ENCODE data around the gene E2F8. TPM values are rescaled to one million over a fixed set of nuclear protein-coding genes. Genes with fewer than 3 reads are reported as not detected.

The E2F8 gene
- total RNA-seq, 4 donors from 2014 or later, result 0.34 TPM; not detected in 3

DNA sequence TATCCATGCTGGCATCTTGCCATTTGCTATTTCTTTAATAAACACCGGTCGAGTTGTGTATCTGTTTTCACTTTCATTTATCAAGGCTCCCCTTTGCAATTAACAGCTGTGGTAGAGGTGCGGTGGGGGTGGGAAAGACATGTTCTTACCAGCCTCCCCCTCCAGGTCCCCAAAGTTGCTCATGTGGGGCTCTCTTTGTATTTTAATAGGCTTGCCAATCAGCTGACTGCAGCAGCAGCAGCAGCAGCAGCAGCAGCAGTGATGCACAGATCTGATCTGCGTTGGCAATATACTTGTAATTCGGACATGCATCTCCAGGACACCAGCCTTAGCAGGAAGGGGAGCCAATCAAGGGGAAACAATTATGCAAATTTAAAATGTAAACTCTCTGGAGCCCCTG lies 40.3 kb upstream of the E2F8 start:
- TF ChIP-seq, protein P1, sequence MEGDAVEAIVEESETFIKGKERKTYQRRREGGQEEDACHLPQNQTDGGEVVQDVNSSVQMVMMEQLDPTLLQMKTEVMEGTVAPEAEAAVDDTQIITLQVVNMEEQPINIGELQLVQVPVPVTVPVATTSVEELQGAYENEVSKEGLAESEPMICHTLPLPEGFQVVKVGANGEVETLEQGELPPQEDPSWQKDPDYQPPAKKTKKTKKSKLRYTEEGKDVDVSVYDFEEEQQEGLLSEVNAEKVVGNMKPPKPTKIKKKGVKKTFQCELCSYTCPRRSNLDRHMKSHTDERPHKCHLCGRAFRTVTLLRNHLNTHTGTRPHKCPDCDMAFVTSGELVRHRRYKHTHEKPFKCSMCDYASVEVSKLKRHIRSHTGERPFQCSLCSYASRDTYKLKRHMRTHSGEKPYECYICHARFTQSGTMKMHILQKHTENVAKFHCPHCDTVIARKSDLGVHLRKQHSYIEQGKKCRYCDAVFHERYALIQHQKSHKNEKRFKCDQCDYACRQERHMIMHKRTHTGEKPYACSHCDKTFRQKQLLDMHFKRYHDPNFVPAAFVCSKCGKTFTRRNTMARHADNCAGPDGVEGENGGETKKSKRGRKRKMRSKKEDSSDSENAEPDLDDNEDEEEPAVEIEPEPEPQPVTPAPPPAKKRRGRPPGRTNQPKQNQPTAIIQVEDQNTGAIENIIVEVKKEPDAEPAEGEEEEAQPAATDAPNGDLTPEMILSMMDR (IDR thresholded peaks at IDR 0.05; ENCODE audit: low read depth), result no peak

- TF ChIP-seq, protein P1 (IDR thresholded peaks at IDR 0.05; ENCODE audit: low read depth), result no peak
Observed at GRCh38 chr11:19279451-19279850, 38.7 kb upstream of the E2F8 start.

DNA sequence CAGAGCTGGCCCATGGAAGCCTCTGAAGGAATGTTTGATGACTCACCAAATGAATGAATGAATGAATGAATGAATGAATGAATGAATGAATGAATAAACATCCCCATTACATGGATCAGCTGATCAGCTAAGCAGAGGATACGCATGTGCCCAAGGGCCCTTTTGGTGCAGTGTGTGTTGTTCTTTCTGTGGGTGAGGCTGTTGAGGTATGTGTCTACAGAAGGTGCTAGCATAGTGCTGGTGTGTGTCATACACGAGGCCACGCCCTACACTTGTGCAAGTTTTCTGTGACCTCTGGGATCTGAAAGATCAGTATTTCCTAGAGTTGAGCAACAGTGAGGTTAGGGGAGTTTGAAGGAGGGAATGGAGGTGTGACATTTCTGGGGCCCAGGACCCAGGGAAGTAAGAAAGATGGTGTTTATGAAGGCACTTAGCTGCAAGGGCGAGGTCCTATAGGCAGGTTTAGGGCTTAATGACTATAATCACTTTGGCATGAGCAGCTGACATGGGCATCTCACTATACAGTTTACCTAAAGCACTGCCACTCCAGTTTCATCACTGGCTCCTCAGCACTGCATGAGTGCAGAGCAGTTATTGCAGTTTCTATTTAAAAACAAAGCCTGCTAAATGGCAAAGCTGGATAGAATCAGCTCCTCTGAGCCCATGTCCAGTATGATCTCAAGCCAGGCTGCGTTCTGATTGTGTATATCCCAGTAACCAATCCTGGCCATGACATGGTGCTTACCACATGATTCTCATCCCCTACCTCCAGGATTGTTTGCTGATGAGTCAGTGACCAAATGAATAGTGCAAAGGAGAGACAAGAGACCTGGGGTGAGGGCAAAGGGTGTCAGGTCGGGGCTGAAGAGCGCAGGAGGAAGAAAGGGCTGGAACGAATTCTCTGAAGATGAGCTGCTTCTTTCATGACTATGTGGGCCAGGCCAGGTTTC lies 36.4 kb upstream of the E2F8 start:
- TF ChIP-seq, protein P1 (IDR thresholded peaks at IDR 0.05; ENCODE audit: low read depth), result no peak

GRCh38 chr11:19275496-19275895 lies 34.8 kb upstream of the E2F8 start:
- TF ChIP-seq, protein P1 (IDR thresholded peaks at IDR 0.05; ENCODE audit: low read depth), result no peak

GRCh38 chr11:19268909-19269308 lies 28.2 kb upstream of the E2F8 start:
- TF ChIP-seq, protein P1 (IDR thresholded peaks at IDR 0.05; ENCODE audit: low read depth), result no peak

- TF ChIP-seq, protein P1 (IDR thresholded peaks at IDR 0.05; ENCODE audit: low read depth), result no peak
Observed at GRCh38 chr11:19267567-19267966, 26.8 kb upstream of the E2F8 start.

GRCh38 chr11:19263333-19263732 lies 22.6 kb upstream of the E2F8 start:
- TF ChIP-seq, protein P1 (IDR thresholded peaks at IDR 0.05; ENCODE audit: low read depth), result no peak

Measured in subcutaneous adipose tissue (tissue), 4 donors.